Left lung (tissue), 10 donors: ENCODE results near the gene KIF3B. TPM values are rescaled to one million over a fixed set of nuclear protein-coding genes. Genes with fewer than 3 reads are reported as not detected.

ENCODE experiments used
- ATAC-seq: fragments of 200-7000 bp; cut with Tn5 transposase; one replicate; pipeline ENCODE4 v1.9.1; 2020; ENCODE audit warnings: moderate library complexity
- DNase-seq, 4 donors: peaks; one replicate each; pipeline ENCODE4 v3.0.0-alpha.2; 2013 to 2020
- H3K27ac ChIP-seq, 2 donors: fragments of 200-600 bp; sonication (generic) in 1 of 2; one replicate each; pipeline versions ENCODE4 v1.5.0 to v1.8.0; 2020 to 2021
- H3K27me3 ChIP-seq, 2 donors: fragments of 200-600 bp; sonication (generic) in 1 of 2; one replicate each; pipeline versions ENCODE4 v1.5.0 to v1.8.0; 2020 to 2021
- H3K36me3 ChIP-seq, 2 donors: fragments of 200-600 bp; sonication (generic) in 1 of 2; one replicate each; pipeline versions ENCODE4 v1.5.0 to v1.8.0; 2020 to 2021
- H3K4me1 ChIP-seq, 2 donors: fragments of 200-600 bp; one replicate each; pipeline ENCODE4 v1.8.0; 2021
- H3K4me3 ChIP-seq, 2 donors: fragments of 200-600 bp; sonication (generic) in 1 of 2; one replicate each; pipeline versions ENCODE4 v1.5.0 to v1.8.0; 2020 to 2021; ENCODE audit warnings: mild to moderate bottlenecking in 1 of 2
- H3K9me3 ChIP-seq, 2 donors: fragments of 200-600 bp; sonication (generic) in 1 of 2; one replicate each; pipeline versions ENCODE4 v1.5.0 to v1.8.0; 2020 to 2021
- intact Hi-C, 2 donors: fragments of 100-400 bp; cut with DNase I; formaldehyde crosslinking; loops; one replicate each; pipeline versions ENCODE4 v1.11.2 to v1.14.2; 2022
- polyA plus RNA-seq, 6 donors: library from polyadenylated mRNA; unstranded; fragments of 120-200 nt; gene quantifications; one replicate each; pipeline ENCODE4 v1.2.1, GENCODE V29; 2013; ENCODE audit not compliant: insufficient read length in 6 of 6
- total RNA-seq, 2 donors: library from RNA; stranded (reverse); fragmentation: NEBNext Ultra II Directional; extraction: Animal tissue kit (Norgen Biotek cat#: 25700); gene quantifications; one replicate each; pipeline ENCODE4 v1.2.1, GENCODE V29; 2021
- TF ChIP-seq, protein P1 (sequence below), 2 donors: fragments of 200-600 bp; sonication (generic) in 1 of 2; IDR thresholded peaks; one replicate each; pipeline versions ENCODE4 v1.5.0 to v1.8.0; 2021; ENCODE audit warnings: antibody characterized with exemption in 2 of 2
- donor health status: DM: no; HTN: yes; CAD: no.
- donor health status: DM: no; HTN: no; CAD: no.

Gene KIF3B
- total and polyA plus RNA-seq, 8 donors, result 22.9 to 34.6 (median 27.6) TPM

DNA sequence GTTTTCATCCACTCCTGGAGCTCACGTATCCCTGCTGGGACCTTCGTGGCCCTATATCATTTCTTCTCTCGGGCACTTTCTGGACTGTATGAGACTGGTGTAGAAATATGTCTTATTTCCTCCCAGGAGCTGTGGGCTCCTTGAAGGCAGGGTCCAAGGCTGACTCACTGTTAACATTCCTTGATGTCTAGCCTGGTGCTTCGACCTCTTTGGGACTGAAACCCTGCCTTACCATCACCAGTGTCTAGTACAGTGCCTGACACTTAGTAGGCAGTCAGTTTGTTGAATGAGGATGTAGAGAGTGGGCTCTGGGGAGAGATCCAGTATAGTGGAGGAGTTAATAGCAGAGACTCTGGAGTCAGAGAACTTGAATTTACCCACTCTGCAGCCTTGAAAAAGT is 46.2 kb upstream of the KIF3B start:
- Histone ChIP-seq H3K27me3 (no peaks in the 10 kb centered on the region), H3K36me3 (peaks cover 0 to 82% of the 10 kb centered on the region in 2 donors), H3K4me3 (no peak overlapping the region), H3K9me3 (no peaks in the 10 kb centered on the region), H3K27ac (peak overlapping the region in 1 of 2 donors; percentile 71), H3K4me1 (peaks cover 13 to 66% of the 10 kb centered on the region in 2 donors)
- ATAC-seq, result no peak
- TF ChIP-seq, protein P1, sequence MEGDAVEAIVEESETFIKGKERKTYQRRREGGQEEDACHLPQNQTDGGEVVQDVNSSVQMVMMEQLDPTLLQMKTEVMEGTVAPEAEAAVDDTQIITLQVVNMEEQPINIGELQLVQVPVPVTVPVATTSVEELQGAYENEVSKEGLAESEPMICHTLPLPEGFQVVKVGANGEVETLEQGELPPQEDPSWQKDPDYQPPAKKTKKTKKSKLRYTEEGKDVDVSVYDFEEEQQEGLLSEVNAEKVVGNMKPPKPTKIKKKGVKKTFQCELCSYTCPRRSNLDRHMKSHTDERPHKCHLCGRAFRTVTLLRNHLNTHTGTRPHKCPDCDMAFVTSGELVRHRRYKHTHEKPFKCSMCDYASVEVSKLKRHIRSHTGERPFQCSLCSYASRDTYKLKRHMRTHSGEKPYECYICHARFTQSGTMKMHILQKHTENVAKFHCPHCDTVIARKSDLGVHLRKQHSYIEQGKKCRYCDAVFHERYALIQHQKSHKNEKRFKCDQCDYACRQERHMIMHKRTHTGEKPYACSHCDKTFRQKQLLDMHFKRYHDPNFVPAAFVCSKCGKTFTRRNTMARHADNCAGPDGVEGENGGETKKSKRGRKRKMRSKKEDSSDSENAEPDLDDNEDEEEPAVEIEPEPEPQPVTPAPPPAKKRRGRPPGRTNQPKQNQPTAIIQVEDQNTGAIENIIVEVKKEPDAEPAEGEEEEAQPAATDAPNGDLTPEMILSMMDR (IDR thresholded peaks at IDR 0.05), result no peak
- intact Hi-C loops, result no loop called here
- no peak for DNase-seq

DNA sequence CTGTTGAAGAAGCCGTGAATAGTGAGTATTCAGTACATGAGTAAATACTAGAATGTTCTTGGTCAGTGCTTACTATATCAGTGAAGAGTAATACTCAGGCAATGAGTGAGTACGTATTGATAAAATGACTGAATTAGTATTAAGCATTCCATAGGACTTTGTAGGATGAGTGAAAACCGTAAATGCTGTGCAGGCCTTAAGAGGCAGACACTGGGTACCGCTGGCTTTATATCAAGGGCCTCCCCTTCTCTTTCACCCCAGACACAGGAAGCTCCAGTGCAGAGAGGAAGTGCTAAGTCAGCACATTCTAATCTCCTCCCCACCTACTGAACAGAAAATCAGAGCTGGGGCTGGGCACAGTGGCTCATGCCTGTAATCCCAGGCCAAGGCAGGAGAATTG is 45.6 kb upstream of the KIF3B start:
- intact Hi-C loops, result no loop called here
- DNase-seq, result no peak
- H3K4me3 ChIP-seq, result no peak overlapping the region
- peaks cover 12 to 60% of the 10 kb centered on the region in 2 donors for H3K4me1 ChIP-seq
- ATAC-seq, result peak; percentile 37
- no peaks in the 10 kb centered on the region for H3K9me3 ChIP-seq
- H3K27me3 ChIP-seq, result no peaks in the 10 kb centered on the region
- H3K27ac ChIP-seq, result peak overlapping the region in 1 of 2 donors; percentile 71
- TF ChIP-seq, protein P1 (IDR thresholded peaks at IDR 0.05), result no peak
- peaks cover 0 to 87% of the 10 kb centered on the region in 2 donors for H3K36me3 ChIP-seq

DNA sequence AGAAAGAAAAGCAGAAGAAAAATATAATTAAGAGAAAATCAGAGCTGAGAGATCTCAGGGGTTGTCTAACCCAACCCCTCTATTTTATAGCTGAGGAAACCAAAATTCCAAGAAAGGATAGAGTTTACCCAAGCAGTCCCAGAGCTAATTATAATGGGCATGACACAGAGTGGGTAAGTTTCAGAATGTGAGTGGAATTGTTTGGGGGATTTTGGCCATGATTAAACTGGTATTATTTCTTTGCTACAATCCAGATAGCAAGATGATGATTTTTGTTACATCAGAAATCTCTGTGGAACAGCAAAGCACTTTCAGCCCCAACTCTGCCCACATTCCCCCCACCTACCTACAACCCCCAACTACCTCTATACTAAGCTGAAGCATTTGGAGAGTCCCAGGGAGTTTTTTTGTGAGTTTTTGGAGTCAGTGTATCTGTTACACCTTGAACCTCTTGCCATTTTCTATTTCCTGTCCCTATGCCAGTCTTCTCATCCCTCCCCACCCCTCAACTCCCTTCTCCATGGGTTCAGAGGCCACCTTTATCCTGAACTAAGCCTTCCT is 45.0 kb upstream of the KIF3B start:
- H3K27me3 ChIP-seq, result no peaks in the 10 kb centered on the region
- peak overlapping the region in 1 of 2 donors; percentile 71 for H3K27ac ChIP-seq
- H3K36me3 ChIP-seq, result peaks cover 0 to 92% of the 10 kb centered on the region in 2 donors
- ATAC-seq (no peak), DNase-seq (no peak)
- TF ChIP-seq, protein P1 (IDR thresholded peaks at IDR 0.05), result no peak
- no peak overlapping the region for H3K4me3 ChIP-seq
- intact Hi-C loops, result no loop called here
- H3K4me1 ChIP-seq, result peaks cover 6 to 55% of the 10 kb centered on the region in 2 donors
- H3K9me3 ChIP-seq, result no peaks in the 10 kb centered on the region

DNA sequence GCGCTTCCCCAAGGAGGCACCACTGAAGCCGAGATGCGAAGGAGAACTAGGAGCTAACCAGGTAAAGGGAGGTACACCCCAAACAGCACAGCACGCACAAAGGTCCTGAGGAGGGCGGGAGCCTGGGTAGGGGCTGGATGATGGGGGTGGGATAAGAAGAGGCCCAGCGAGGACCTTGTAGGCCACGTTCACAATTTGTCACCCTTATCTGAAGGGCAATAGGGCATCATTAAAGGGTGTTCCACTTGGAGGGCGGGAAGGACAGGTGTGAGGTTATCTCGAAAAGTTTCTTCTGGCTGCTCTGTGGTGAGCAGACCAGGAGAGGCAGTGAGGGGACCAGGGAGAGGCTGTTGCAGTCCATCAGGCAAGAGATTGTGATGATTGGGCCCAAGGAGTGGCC is 44.2 kb upstream of the KIF3B start:
- intact Hi-C loops, result no loop called here
- ATAC-seq (no peak), DNase-seq (no peak)
- Histone ChIP-seq H3K36me3 (peaks cover 0 to 89% of the 10 kb centered on the region in 2 donors), H3K27ac (no peak overlapping the region), H3K9me3 (no peaks in the 10 kb centered on the region), H3K4me1 (peaks cover 0 to 46% of the 10 kb centered on the region in 2 donors), H3K27me3 (no peaks in the 10 kb centered on the region), H3K4me3 (no peak overlapping the region)
- TF ChIP-seq, protein P1 (IDR thresholded peaks at IDR 0.05), result no peak

DNA sequence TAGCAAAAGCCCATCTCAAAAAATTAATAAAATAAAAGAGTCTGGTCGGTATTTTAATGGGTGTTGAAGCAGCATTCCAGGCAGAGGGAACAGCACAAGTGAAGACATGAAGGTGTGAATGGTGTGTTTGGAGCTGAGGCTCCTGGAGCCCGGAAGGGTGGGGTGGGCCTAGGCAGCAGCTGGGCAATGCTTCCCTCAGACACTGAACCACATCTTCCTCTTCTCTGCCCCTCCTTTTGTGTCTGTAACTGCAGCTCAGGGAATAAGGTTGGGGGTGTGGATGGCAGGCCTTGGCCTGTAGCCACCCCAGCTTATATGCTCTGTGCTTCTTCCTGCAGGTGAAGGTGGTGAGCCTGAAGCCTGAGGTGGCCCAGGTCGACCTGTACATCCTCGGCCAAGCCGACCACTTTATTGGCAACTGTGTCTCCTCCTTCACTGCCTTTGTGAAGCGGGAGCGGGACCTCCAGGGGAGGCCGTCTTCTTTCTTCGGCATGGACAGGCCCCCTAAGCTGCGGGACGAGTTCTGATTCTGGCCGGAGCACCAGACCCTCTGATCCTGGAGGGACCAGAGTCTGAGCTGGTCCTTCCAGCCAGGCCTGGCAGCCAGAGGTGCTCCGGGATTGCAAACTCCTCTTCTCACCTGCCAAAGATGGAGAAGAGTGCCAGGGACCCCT is 43.2 kb upstream of the KIF3B start:
- no peak for ATAC-seq
- peaks cover 0 to 79% of the 10 kb centered on the region in 2 donors for H3K36me3 ChIP-seq
- DNase-seq, result no peak
- no peaks in the 10 kb centered on the region for H3K27me3 ChIP-seq
- no peak overlapping the region for H3K4me3 ChIP-seq
- TF ChIP-seq, protein P1 (IDR thresholded peaks at IDR 0.05), result no peak
- intact Hi-C loops, result no loop called here
- H3K9me3 ChIP-seq, result no peaks in the 10 kb centered on the region
- peaks cover 0 to 41% of the 10 kb centered on the region in 2 donors for H3K4me1 ChIP-seq
- peak overlapping the region in 1 of 2 donors; percentile 35 for H3K27ac ChIP-seq
